Measurements from ENCODE around the gene ABHD2.
A peak's percentile ranks its signal among the peaks of the same experiment; 100 is the strongest.

Gene ABHD2

GRCh38 chr15:89187301-89187985 lies 99.2 kb downstream of the ABHD2 start:
- no peak for DNase-seq (ENCODE audit: low read depth in 3 of 3, low spot score in 1 of 3)

GRCh38 chr15:89187986-89188514 lies 99.8 kb downstream of the ABHD2 start:
- DNase-seq (ENCODE audit: low read depth in 3 of 3, low spot score in 1 of 3) = no peak

DNA sequence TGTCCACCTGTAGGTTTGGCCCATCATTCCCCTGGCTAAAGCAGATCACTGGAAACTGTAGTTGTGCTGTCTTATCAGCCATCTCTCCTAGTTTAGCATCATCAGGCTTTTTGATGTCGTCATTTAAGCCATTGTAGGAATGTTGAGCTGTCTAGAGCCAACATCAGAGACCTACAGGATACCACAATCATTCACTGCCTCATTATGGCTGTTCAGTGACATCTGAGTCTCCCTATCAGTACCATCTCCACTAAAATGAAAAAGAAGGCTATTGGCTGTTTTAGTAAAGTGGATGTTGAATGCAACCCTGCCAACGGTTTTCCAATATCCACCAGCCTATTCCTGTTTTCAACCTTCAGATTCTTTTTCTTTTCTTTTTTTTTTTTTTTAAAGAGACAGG lies 103.9 kb downstream of the ABHD2 start:
- DNase-seq (ENCODE audit: low read depth in 3 of 3, low spot score in 1 of 3) = no peak

DNA sequence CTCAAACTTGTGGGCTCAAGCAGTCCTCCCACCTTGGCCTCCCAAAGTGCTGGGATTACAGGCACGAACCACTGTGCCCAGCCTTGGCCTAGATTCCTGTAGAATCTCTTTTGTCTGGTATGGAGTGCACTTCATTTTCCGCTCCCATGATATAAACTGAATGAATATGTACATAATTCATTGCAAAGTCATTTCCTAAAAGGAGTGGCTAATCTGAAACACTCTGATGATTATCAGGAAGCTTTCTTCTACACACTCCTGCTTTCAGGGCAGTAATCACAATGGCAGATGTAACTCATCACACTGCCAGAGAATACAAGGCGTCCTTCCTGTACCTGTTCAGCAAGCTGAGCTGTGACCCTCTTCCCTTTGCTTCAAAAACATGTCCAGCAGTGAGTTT lies 104.5 kb downstream of the ABHD2 start:
- no peak for DNase-seq (ENCODE audit: low read depth in 3 of 3, low spot score in 1 of 3)

GRCh38 chr15:89194608-89195007 lies 106.4 kb downstream of the ABHD2 start:
- no peak for DNase-seq (ENCODE audit: low read depth in 3 of 3, low spot score in 1 of 3)

- no peak for DNase-seq (ENCODE audit: low read depth in 3 of 3, low spot score in 1 of 3)
Observed at GRCh38 chr15:89195836-89196235, 107.6 kb downstream of the ABHD2 start.

DNA sequence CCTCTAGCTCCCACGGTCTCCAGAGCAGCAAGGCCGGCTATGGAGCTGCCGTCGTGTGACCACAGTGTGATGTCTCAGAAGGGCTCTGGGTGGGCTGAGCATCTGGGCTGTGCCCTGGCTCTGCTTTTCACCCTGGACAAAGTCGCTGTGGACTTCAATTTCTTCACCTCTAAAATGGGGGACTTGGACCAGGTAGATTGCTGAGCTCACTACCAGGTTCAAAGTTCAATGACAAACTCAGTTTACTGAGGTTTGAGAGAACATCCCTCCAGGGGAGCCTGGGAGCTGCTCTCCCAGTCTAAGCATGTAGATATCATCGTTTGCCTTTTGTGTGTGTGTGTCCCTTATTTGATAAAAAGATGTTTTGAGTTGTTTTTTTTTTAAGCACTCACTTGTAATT lies 108.0 kb downstream of the ABHD2 start:
- DNase-seq (ENCODE audit: low read depth in 3 of 3, low spot score in 1 of 3) = no peak

- no peak for DNase-seq (ENCODE audit: low read depth in 3 of 3, low spot score in 1 of 3)
Observed at GRCh38 chr15:89196994-89197393, 108.7 kb downstream of the ABHD2 start.

GRCh38 chr15:89197503-89197971 lies 109.3 kb downstream of the ABHD2 start:
- DNase-seq (ENCODE audit: low read depth in 3 of 3, low spot score in 1 of 3) = no peak

- no peak for DNase-seq (ENCODE audit: low read depth in 3 of 3, low spot score in 1 of 3)
Observed at GRCh38 chr15:89198196-89198595, 109.9 kb downstream of the ABHD2 start.

DNA sequence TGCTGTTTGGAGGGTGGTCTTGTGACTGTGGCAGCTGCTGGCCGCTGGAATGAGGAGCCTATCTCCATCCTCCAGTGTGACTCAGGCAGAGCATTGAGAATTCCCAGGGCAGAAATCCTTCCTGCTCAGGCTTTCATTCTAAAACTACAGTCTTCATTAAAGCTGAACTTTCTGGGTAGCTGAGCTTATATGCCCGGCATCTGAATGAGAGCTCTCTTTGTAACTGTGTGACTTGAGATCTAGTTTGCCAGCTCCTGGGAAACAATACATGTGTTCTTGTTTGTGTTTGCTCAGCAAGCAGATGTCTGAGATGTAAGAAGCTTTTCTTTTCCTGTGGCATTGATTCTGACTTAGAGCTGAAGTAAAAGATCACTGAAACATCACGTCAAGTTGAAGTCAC lies 110.7 kb downstream of the ABHD2 start:
- DNase-seq (ENCODE audit: low read depth in 3 of 3, low spot score in 1 of 3) = no peak

DNA sequence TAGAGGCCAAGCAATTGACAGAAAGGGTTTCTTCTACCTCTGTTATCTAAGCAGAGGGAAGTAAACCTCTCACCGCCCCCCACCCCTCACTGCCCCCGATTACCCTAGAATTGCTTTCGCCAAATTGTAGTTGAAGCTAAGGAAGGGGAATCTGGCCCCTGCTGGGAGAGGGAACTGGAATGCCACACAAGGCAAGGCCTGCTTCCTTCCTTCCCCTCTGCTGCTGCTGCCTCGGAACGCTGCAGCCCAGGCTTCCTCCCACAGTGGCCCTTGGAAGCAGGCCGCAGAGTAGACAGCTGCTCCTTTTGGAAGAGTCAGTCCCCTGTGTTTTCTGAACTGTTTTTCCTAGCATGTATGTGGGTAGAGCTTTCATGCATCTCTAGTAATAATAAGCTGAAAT lies 111.5 kb downstream of the ABHD2 start:
- no peak for DNase-seq (ENCODE audit: low read depth in 3 of 3, low spot score in 1 of 3)

DNA sequence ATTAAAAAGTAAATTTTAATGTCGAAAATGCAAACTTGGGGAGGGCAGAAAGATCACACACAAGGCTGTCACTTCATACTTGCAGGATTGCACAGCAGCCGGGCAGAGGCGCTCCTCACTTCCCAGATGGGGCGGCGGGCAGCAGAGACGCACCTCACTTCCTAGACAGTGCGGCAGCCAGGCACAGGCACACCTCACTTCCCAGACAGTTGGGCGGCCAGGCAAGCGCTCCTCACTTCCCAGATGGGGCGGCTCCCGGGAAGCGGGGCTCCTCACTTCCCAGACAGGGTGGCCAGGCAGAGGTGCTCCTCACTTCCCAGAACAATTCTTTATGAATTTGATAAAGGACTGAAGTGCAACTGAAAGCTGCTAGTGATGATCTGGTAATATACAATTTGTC lies 111.9 kb downstream of the ABHD2 start:
- no peak for DNase-seq (ENCODE audit: low read depth in 3 of 3, low spot score in 1 of 3)

DNA sequence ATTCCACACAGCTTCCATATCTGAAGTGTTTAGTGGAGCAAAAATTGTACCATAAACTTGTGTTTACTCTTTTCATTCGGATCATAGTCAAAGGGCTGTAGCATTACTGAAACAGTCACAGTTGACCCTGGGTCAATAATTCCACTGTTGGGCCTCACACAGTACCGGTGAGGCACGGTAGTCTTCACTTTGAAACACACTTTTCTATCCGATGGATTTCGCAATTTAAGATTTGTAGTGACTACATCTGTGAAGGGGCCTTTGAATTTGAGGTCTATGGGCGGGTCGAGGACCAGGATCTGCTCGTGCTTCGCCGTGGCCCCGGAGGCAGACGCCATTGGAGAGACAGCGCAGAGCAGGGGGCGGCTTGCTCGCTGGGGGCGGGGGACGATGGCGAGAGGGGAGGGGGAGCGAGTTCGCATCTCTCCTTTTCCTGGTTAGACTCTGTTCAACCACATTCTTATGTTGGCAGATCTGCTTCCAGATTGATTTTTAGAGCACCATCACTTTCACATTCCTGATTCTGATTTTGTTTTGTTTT lies 113.3 kb downstream of the ABHD2 start:
- DNase-seq (ENCODE audit: low read depth in 3 of 3, low spot score in 1 of 3) = no peak

- DNase-seq (ENCODE audit: low read depth in 3 of 3, low spot score in 1 of 3) = no peak
Observed at GRCh38 chr15:89203705-89204273, 115.5 kb downstream of the ABHD2 start.

DNA sequence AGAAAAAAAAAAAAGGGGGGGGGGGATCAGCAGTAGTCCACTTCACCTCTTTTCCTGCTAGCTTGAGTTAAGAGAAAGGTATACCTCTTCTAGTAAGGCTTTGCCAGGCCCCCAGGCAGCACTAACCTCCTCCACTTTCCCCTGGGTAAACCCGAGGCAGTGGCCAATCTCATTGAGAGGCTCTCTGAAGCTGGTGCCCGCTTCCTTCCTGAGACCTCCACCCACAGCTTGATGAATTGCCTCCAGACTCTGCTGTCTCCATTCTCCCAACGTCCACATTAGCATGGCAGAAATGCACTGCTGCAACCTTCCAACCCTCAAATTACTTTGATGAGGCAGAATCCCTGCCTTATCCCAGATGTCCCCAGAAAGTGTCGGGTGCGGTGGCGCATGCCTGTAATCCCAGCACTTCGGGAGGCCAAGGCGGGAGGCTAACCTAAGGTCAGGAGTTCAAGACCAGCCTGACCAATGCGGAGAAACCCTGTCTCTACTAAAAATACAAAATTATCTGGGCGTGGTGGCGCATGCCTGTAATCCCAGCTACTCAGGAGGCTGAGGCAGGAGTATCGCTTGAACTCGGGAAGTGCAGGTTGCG lies 117.8 kb downstream of the ABHD2 start:
- no peak for DNase-seq (ENCODE audit: low read depth in 3 of 3, low spot score in 1 of 3)

- DNase-seq (ENCODE audit: low read depth in 3 of 3, low spot score in 1 of 3) = peak; percentile 24 to 68 (median 37)
Observed at GRCh38 chr15:89206908-89207331, 118.7 kb downstream of the ABHD2 start.

DNA sequence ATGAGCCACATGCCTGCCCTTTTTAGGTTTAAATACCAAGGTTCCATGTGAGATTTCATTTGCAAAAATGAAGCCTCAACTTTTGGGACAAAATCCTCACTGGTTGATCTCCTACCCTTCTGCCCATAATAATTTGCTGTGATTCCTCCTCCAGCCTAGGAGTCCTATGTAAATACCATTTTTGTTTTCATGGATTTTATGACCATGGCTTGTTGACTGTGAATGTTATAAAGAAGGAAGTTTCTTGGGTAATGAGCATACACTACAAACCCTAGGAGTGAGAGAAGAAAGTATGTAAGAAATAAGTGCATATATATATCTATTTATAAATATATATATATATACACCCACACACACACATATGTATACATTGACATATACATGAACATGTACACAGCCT lies 120.0 kb downstream of the ABHD2 start:
- no peak for DNase-seq (ENCODE audit: low read depth in 3 of 3, low spot score in 1 of 3)

DNA sequence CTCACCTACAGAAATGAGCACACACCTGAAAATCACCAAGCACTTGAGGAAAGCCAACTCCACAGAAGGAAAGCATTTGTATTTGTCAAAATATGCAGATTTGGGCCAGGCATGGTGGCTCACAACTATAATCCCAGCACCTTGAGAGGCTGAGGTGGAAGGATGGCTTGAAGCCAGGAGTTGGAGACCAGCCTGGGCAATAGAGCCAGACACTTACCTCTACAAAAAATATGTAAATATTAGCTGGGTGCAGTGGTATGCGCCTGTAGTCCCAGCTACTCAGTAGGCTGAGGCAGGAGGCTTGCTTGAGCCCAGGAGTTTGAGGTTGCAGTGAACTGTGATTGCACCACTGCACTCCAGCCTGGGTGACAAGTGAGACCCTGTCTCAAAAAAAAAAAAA lies 120.8 kb downstream of the ABHD2 start:
- no peak for DNase-seq (ENCODE audit: low read depth in 3 of 3, low spot score in 1 of 3)

- no peak for DNase-seq (ENCODE audit: low read depth in 3 of 3, low spot score in 1 of 3)
Observed at GRCh38 chr15:89211678-89212170, 123.5 kb downstream of the ABHD2 start.

DNA sequence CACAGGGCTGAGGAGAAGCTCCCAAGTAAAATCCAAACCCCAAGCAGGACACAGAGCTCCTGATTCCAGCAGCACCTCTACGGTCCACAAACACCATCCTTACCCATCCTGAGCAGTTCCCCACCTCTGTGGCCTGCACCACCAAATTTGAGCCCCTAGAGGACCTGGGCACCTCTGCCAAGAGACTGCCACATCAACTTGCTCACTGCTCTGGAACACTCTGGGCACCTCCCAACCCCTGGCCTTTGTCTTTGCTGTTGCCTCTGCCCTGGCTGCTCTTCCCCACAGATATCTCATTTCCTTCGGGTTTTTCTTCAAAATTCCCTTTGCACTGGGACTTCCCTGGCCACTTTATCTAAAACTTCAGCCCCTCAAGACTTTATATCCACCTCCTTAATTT lies 127.4 kb downstream of the ABHD2 start:
- DNase-seq (ENCODE audit: low read depth in 3 of 3, low spot score in 1 of 3) = no peak

DNA sequence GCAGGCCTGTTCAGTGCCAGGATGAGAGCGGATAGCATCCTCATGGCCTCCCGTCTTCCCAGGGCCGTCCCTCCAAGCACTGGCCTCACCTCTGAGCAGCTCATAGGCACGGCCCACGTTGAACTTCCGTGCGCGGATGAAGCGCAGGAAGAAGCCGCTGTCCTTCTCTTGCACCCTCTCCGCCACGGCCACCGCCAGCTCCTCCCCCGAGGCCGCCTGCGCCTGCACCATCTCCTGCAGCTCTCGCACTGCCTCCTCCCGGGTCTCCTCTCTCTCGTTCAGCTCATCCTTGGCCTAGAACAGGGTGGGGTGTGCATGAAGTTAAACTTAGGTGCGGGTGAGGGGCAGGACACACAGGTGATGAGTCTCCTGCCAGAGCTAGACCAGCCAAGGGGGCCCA lies 128.8 kb downstream of the ABHD2 start:
- DNase-seq (ENCODE audit: low read depth in 3 of 3, low spot score in 1 of 3) = no peak

Data from stimulated activated CD4-positive, alpha-beta T cell treated with anti-CD3 and anti-CD28 coated beads, TNF-alpha, amount 100 ng/mL, for 1 hour (primary cell).